Epidermal melanocyte (primary cell): ENCODE measurements around the gene NUDCD3.

Experiments used
- DNase-seq: peaks from one replicate; pipeline ENCODE4 v3.0.0; 2011; ENCODE audit warnings: low spot score; ENCODE audit not compliant: insufficient read length

Gene NUDCD3

DNA sequence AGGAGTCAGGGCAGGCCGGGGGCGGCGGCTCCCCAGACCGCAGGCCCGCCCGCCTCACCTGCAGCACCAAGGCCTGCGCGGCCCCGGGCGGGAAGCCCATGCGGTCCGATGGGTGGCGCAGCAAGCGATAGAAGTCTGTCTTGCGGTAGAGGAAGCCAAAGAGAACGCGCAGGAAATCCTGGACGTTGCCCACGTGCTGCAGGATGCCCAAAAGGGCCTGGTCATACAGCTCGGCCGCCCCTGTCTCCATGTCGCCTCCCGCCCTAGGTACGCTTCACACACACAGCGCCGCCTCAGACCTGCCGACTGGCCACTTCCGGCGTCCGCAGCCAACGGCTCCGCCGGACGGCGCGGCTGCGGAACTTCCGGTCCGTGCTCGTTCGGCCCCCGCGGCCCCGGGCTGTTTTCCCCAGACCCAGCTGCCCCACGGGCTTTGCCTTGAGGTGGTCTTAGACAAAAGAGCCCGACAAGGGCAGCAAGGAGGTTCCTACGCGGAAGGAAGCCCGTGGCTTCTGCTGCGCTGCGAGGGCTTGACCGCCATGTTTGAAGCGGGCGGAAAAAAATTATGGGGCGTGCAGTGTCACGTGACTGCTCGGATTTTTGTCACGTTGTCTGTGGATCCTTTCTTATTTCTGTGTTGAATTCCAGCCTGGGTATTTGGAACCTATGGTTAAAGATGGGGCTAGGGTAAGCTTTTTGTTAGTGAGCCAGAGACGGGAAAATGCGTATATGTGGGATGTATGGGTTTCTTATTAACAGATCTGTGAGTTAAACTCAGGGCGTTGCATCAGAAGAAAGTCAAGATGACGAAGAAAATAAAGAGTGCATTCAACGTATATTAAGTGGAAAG lies at the start of gene NUDCD3:
NUDCD3 (minus strand) TSS at position 308 of the 850 bp plus-strand sequence; CDS start at position 250, 58 bp downstream.
- peak; percentile 92 for DNase-seq

DNA sequence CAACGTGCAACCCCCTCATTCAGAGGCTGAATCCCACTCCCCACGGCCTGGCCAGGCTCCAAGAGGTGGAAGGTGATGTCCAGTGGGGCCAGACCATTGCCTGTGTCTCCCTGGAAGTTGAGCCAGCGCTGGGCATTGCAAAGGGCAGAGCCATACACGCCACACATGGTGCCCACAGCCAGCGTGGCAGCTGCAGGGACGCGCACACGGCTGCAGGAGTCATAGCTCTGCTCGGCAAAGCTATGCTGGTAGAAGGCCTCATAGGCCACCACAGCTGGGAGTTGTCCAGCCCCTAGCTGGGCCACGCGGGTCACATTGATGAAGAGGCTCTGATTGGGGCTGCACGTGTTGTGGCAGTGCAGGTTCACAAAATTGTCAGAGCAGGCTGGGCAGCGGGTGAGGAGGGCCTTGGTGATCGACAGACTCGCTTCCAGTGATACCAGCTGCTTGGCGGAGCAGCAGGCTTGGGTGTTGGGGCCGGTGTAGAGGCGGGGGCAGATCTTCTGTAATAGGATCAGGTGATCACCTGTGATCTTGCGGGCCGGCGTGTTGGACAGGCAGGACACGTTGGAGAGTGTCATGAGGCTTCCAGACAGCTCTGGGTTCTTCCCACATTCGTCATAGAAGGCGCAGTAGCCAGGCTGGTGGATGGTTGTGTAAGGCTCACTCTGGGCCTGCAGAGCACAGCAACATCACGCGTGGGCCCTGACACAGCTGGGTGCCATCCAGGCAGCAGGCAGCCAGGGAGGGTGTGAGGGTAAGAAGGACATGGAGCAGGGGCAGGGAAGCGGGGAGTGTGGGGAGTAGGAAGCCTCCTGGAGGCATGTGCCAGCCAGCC lies 49.4 kb upstream of the NUDCD3 start:
- DNase-seq = no peak

DNA sequence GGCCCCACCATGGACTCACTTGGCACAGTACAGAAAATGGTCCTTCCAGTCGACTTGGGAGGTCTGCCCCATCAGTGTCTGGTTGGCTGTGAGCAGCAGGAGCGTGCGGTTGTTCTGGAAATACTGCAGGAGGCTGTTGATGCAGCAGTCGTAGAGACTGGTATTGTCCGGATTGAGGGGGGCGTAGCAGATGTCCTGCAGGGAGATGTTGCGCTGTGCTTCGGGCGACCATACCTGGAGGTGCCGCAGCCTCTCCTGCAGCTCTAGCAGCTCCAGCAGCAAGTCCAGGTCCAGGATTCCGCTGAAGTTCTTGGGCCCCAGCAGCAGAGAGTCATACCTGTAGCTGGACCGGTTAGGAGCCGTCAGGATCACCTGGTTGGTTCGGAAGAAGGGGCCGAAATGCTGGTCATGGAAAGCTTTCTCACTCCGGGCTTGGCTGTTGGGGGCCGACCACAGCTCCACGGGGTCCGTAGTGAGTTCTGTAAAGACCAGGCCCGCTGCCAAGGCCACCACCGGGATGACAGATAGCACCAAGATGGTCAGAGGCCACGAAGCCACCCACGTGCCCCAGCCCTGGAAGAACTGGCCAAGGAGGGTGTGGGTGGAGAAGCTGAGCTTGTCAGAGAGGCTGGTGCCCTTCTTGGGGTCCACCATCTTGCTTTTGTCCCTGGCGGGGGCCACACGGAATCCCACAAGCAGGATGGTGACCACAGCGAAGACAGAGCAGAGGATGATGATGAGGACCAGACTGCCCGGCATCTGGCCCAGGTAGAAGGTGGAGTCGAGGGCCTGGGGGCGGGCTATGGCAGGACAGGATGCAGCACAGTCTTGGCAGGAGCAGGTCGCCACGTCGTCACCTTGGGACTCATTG lies 48.6 kb upstream of the NUDCD3 start:
- DNase-seq = no peak

DNA sequence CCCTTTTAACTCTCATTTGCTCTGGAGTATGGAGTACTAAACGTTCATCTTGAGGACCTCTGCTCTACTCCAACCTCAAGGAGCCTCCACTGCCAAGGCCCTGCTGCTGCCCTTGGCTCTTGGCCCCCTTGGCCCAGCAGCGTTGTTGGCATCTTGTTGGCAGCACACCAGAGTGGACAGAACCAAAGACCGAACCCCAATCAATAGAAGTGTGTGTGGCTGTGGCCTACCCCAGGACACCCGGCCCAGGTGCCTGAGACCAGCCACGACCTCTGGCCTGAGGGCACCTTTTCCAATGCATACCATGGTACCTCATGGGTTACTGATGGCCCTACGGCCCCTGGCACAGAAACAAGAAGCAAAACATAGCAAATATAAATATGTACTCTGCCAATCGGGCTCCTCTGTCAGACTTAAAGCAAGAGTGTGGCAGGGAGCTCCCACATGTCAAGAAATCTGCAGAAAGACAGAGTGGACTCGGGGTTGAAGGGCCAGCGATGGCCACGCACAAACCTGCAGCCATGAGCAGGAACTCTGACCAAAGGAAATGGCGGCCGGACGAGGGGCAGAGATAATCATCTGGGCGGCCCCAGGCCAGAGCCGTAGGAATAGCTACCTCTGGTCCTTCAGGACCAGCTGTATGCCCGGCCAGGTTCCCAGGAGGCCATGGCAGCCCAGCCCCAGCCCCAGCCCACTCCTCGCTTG lies 47.8 kb upstream of the NUDCD3 start:
- DNase-seq = no peak

DNA sequence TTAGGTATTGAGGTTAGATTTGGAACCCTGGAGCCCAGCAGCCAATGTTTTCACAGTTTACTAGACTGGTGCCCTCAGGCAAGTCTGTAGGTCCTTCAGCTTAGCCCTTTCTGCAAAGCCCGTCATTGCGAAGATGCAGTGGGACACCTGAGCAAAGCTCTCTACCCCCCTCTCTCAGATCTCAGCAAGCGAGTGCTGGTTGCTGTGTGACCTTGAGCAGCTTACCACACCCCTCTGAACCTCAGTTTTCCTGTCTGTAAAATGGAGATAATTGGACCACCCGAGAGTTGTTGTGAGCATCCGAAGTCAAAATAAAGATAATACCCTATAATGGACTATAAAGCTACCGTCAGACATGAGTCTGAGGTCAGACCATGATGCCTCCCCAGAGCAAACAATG lies 47.0 kb upstream of the NUDCD3 start:
- DNase-seq = no peak

DNA sequence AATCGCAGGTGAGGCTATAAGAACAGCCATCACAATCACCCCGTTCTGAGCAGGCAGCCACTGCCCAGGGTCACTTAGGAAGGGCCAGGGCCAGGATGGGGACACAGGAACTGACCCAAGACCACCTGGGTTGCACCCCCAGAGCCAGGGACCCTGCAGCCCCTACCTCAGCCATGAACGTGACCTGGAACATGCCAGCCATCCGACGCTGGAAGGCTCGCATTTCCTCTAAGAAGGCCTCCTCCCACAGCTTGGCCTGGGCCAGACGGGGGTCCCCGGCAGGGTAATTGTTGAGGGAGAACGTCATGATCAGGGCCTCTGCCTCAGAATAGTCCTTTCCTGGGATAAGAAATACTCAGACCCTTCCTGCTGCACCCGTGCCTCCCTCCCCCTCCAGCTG lies 45.6 kb upstream of the NUDCD3 start:
- DNase-seq = no peak

DNA sequence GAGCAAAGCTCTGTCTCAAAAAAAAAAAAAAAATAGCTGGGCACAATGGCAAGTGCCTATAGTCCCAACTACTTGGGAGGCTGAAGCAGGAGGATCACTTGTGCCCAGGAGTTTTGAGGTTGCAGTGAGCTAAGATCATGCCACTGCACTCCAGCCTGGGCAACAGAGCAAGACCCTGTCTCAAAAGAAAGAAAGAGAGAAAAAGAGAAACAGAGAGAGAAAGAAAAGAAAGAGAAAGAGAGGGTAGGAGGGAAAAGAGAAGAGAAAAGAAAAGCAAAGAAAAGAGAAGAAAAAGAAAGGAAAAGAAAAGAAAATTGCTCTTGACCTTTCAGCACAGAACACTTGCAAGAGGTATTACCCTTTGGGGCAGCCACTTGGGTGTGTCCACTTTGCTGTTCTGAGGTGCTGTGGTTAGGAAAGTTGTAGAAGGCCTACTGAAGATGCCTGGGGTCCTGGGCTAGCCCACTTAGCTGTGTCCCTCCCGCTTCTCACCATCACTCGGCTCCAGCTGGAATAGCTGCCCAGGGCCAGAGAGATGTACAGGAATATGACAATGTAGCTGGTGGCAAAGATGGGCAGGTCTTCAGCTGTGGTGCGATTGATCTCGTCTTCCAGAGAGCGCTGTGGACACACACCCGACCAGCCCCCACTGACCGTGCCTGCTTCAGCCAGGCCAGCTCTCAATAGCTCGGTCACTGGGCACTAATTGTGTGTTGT lies 45.0 kb upstream of the NUDCD3 start:
- no peak for DNase-seq

DNA sequence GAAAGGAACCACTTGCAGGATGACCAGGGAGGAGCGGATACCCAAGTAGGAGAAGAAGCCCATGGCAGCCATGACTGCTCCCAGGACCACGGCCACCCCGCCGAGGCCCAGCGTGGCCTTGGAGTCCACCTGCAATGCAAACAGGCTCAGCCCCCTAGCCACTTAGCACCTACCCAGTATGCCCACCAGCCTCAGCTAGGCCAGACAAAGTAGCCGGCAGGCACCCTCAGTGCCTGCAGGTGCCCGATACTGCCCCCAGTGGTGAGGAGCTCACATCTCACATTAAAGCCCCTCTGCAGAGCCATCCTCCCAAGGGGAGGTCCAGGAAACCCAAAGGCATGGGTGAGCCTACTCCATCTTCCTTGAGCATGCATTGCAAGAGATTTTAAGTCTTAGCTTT lies 44.0 kb upstream of the NUDCD3 start:
- no peak for DNase-seq

DNA sequence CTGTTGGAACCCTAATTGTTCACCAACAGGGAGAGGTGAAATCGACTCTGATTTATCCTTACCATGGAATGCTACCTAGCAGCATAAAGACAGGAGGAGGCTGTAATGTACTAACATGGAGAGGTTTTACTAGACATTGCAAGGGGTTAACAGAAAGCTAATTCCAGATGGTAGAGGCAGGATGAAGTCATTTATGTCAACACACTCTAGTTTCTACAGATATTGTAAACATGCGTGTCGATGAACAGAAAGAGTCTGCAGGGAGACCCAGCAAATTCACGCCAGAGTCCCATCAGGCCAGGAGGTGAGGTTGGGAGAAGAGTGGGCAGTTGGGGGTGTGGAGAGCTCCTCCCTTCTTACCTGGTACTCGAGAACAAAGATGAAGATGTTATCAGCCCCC lies 43.6 kb upstream of the NUDCD3 start:
- DNase-seq = no peak

DNA sequence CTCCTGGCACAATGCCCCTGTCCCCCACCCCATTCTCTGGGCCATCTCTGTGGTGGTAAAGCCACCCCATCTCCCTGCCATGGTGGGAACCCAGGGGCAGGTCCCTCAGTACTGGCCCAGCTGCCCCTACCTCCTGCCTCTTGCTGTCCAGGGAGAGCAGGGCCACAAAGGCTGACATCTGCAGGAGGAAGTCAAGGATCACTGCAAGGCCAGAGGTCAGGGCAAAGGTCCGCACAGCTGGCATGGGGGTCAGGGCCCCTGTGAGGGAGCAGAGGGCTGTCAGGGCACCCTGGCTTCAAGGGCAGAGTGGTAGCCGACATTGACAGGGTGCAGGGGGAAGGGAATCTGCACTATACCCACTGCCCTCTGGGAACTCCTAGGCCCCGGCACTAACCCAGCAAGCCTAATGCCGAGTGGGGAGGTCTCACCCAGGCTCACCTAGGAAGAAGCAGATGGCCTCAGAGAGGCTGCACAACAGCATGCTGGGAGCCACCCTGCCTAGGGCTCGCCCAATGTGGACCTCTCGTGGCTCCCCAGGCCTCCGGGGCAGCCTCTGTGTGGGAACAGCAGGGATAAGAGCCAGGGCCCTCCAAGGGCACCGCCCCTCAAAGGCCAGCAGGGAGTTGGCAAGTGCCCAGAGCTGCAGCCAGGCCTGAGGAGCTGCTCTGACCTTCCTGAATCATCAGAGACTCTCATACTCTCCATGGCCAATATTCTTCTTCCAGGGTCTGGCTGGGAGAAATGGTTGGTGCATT lies 43.0 kb upstream of the NUDCD3 start:
- no peak for DNase-seq

DNA sequence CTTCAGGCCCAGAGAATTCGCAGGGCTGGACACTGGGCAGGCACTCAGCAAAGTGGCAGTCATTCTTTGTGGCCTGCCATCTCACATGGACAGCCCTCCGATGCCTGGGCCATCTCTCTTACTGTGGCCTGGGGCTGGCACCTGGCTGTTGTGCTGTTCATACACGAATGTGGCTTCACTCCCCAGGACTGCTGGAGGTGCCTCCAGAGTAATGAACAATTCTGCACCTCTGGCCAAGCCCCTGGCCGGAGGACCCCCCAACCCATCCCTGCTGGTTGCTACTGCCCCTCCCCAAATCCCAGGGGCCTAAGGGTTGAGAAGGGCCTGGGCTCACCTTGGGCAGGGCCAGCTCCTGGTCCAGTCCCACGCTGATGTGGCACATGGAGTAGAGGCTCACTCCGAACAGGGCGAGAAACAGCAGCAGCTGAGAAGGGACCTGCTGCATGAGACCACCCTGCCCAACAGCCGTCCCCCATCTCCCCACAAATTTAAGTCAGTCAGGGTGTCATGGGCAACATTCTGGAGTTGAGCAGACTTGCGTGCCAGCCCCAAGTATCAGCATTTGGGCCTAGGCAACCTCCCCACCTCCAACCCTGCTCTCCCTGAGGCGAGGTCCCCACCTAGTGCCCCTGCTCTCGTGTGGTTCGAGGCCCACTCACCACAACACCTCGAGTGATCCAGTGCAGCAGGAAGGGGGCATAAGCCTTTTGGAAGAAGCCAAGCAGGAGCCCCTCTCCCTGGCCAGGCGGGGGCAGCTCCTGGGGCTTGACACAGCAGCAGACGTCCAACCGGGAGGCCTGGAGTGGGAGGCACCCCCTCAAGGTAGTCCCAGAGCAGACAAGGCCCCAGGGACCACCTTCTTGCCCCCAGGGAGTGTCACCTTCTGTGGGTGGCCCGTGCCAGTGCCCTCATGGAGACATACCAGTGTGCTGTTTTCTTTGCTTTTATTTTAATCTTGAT lies 41.2 kb upstream of the NUDCD3 start:
- DNase-seq = no peak

DNA sequence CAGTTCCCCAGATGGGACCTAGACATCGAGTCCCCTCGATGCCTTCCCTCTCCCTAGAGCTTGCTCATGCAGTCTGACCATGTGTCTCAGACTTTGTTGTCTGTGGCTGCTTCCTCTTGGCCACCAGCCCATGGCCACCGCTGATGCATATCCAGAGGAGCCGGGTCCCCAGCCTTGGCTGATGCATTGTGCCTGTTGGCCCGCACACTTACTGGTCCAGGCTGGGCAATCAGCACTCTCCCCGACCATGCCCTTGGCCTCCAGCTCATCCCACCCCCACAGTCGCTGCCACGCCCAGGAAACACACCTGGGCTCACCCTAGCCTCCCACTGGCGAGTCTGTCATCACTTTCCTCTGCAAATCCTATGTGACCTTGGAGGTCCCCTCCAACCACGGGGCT lies 40.5 kb upstream of the NUDCD3 start:
- no peak for DNase-seq

DNA sequence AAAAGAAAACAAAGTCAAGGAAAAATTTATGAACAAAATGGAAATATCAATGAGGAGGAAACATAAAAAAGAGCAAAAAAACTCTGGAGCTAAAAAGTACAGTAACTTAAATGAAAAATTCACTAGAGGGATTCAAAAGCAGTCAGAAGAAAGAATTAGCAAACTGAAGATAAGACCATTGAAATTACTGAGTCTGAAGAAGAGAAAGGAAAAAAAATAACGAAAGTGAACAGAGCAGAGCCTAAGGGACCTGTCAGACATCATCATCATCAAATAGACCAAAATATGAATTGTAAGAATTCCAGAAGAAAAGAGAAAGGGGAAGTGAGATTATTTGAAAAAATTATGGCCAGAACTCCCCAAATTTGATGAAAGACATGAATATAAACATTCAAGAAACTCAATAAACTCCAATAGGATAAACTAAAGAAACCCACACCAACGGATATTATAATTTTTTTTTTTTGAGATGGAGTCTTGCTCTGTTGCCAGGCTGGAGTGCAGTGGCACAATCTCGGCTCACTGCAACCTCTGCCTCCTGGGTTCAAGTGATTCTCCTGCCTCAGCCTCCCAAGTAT lies 34.4 kb upstream of the NUDCD3 start:
- no peak for DNase-seq

DNA sequence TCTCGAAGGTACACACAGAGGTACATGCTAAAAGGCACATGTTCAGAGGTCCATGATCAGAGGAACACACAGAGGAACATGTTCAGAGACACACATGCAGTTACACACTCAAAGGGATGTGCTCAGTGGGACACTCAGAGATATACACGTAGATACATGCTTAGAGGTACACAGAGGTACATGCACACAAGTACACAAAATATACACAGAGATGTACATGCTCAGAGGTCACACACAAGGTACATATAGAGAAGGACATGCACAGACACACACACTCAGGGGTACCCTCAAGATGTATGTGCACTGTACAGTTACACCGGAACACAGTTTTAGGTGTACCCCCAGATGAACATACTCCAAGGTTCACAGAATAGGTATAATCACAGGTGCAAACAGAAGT lies 31.9 kb upstream of the NUDCD3 start:
- DNase-seq = no peak

DNA sequence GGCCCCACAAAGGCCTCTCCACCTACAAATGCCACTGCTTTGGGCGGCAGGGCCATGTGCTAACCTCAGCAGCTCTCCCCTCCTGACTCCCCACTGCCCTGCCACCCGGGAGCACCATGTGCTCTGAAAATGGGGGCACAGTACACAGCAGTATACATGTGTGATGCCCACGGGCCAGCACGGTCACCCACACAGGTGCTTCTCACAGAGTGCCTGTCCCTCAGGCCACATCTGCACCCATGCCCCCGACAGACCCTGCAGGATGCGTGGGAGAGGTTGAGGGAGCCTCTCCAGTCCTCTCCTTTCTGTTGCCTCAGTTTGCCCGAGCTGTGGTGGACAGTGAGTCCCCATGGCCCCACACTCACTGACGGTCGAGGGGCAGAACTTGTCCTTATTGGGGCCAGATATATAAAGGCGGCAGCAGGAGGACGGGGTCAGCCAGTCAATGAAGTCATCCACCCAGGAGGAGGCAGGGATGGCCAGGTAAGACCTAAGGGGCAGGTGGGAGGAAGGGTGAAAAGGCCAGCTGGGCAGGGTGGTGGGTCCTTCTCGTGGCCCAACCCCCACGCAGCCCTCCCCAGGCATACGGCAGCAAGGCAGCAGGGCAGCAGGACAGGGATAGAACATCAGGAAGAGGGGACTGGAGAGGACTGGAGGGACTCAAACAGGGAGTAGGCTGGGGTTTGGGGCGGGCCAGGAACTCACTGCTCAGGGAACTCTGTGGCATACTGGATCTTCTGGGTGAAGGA lies 31.1 kb upstream of the NUDCD3 start:
- DNase-seq = no peak

DNA sequence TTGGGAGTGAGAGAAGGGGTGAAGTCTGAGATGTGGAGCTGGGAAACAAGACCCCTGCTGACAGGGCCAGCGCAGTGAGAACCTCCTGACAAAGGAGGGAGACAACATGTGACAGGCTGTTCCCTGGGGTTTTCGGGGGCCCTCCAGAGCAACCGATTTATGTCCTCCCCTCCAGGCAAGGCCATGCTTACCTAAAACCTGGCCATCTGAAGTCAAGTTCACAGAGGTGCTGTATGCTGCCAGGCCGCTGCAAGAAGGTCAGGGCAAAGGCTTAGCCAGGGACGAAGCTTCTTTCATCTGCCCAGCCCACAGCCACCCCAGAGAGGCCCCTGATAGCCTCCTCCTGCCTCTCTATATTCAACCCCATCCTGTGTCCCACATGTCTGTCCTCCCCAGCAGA lies 30.1 kb upstream of the NUDCD3 start:
- DNase-seq = no peak

DNA sequence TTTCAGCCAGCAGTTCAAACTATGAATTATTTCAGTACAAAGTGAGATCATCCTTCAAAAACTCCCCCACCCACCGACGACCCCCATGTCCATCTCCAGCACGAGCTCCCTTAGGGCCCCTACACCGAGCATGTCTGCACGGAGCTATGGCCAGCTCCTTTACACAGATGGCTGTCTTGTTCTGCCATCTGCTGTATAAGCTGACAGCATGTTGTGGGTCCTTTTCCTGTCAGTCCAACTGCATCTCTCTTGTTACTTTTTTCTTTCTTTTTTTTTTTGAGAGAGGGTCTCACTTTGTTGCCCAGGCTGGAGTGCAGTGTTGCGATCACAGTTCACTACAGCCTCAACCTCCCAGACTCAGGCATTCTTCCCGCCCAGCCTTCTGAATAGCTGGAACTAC lies 29.1 kb upstream of the NUDCD3 start:
- DNase-seq = no peak
